Stimulated activated effector memory CD8-positive, alpha-beta T cell treated with anti-CD3 and anti-CD28 coated beads, Interleukin-12 subunit alpha, Interleukin-12 subunit beta, amount 100 ng/mL, for 72 hours (primary cell): ENCODE measurements around the gene NEK7.
"Not testable (repeated sequence)": the region's sequence is repeated elsewhere in the genome, so short reads cannot be mapped to it uniquely, and the experiment has no call there.

Source experiments
- ATAC-seq: fragments of 150-1000 bp; cut with Tn5 transposase; 2 replicates; pipeline ENCODE4 v1.10.0; 2021
- DNase-seq, 2 donors: peaks; one replicate each; pipeline ENCODE4 v3.0.0; 2021 to 2022; ENCODE audit warnings: low spot score in 2 of 2
- H3K27ac Mint-ChIP-seq: one replicate; pipeline ENCODE4 v1.8.0; 2022; ENCODE audit warnings: mild to moderate bottlenecking, mixed read lengths
- H3K36me3 Mint-ChIP-seq: one replicate; pipeline ENCODE4 v1.8.0; 2022; ENCODE audit warnings: mild to moderate bottlenecking, mixed read lengths
- H3K4me1 Mint-ChIP-seq: one replicate; pipeline ENCODE4 v1.8.0; 2022; ENCODE audit warnings: mixed read lengths
- H3K4me3 Mint-ChIP-seq: one replicate; pipeline ENCODE4 v1.8.0; 2022; ENCODE audit warnings: mild to moderate bottlenecking, mixed read lengths
- H3K9me3 Mint-ChIP-seq: one replicate; pipeline ENCODE4 v1.8.0; 2022; ENCODE audit warnings: mixed read lengths

NEK7 gene

DNA sequence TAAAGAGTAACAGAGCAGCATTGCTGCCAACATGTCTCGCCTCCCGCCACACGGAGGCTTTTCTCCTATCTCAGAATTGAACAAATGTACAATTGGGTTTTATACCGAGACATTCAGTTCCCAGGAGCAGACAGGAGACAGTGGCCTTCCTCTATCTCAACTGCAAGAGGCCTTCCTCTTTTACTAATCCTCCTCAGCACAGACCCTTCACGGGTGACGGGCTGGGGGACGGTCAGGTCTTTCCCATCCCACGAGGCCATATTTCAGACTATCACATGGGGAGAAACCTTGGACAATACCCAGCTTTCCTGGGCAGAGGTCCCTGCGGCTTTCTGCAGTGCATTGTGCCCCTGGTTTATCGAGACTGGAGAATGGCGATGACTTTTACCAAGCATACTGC, 26.7 kb upstream of the NEK7 start:
- ATAC-seq, H3K36me3 Mint-ChIP-seq, H3K27ac Mint-ChIP-seq, DNase-seq, H3K4me3 Mint-ChIP-seq: not testable (repeated sequence)
- Mint-ChIP-seq H3K4me1 (peaks cover 12% of the 10 kb centered on the region), H3K9me3 (peaks cover 11% of the 10 kb centered on the region)

DNA sequence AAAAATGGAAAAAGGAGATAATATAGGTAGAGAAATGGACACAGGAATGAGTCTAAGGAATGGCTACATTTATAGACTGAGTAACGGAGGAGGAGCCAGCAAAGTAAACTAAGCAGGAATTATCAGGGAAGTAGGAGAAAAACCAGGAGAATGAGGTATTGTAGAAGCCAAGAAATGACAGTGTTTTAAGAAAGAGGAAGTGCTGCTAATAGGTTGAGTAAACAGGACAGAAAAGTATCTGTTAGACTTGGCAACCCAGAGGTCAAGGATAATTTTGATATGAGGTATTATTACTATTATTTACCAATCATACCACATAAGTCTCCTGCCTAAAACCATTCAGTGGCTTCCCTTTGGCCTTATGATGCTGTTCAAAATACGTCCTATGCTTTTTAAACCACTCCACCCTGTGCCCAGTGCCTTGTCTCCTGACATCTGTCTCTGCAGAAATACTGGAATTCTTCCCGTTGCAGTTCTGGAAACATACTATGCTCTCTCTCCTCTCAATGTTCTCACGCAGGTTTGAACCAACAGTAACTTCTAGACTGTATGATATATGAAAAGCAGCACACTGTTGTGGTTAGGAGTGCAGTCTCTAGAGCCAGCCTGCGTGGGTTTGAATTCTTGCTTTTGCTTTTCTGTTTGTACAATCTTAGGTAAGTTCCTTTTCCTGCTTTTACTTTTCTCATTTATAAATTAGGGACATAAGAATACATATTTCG, 24.6 kb upstream of the NEK7 start:
- DNase-seq: no peak
- H3K4me3 Mint-ChIP-seq: no peak overlapping the region
- no peaks in the 10 kb centered on the region for H3K36me3 Mint-ChIP-seq
- no peak overlapping the region for H3K27ac Mint-ChIP-seq
- H3K4me1 Mint-ChIP-seq: peaks cover 12% of the 10 kb centered on the region
- H3K9me3 Mint-ChIP-seq: peaks cover 11% of the 10 kb centered on the region
- peak; percentile 55 for ATAC-seq

GRCh38 chr1:198134252-198134651, 22.5 kb upstream of the NEK7 start:
- ATAC-seq: no peak
- peaks cover 11% of the 10 kb centered on the region for H3K9me3 Mint-ChIP-seq
- H3K4me1 Mint-ChIP-seq: peaks cover 1% of the 10 kb centered on the region
- no peak for DNase-seq
- no peak overlapping the region for H3K27ac Mint-ChIP-seq
- no peak overlapping the region for H3K4me3 Mint-ChIP-seq
- no peaks in the 10 kb centered on the region for H3K36me3 Mint-ChIP-seq

DNA sequence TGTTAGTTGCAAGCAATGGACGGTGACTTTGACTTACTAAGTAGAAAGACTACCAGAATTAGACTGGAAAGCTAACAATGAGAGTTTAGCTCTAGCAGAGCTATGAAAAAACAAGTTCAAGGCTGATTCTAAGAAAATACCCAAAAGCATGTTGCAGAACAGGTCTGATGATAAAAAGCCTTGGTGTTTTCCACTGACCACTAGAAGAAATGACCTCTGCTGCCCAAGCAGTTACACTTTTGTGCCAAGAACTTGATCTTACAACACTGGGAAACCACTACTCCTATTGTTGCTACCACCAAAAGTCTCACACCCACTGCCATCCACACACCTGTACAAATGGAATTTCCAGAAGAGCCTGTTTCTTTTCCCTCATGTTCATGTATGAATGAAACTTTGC, 21.4 kb upstream of the NEK7 start:
- H3K4me3 Mint-ChIP-seq: no peak overlapping the region
- H3K36me3 Mint-ChIP-seq: no peaks in the 10 kb centered on the region
- peaks cover 10% of the 10 kb centered on the region for H3K4me1 Mint-ChIP-seq
- peaks cover 15% of the 10 kb centered on the region for H3K9me3 Mint-ChIP-seq
- DNase-seq (no peak), ATAC-seq (no peak)
- H3K27ac Mint-ChIP-seq: no peak overlapping the region

DNA sequence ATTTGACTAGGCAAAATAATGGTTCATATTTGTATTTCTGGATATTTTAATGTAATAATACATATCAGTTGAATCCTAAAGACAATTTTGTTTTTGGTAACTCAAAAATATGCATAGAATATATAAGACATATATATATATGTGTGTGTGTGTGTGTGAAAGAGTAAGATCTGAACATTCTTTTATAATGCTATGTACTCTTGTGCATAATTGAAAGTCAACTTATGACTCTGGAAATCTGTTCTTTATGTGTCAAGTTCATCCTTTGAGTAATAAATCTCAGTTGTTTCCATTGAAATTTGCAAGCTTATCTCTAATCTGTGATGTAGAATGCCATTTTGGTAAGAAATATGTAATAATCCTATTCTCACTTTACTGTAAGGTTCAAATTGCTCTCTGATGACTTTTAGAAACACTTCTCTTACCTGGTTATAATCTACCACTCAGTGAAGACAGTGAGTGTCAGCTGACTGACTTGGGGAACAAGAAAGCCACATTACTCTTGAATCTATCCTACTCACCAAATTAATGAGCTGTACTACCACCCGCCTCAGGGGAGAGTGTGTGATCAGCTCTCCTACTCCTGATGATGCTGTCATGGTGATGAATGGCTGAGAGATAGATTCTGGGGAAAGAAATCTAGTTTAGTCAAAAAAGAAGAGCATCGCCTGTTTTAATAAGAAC, 15.0 kb upstream of the NEK7 start:
- Mint-ChIP-seq H3K27ac (no peak overlapping the region), H3K36me3 (no peaks in the 10 kb centered on the region), H3K9me3 (peaks cover 6% of the 10 kb centered on the region), H3K4me1 (peaks cover 20% of the 10 kb centered on the region), H3K4me3 (no peak overlapping the region)
- ATAC-seq (peak; percentile 95), DNase-seq (no peak)

DNA sequence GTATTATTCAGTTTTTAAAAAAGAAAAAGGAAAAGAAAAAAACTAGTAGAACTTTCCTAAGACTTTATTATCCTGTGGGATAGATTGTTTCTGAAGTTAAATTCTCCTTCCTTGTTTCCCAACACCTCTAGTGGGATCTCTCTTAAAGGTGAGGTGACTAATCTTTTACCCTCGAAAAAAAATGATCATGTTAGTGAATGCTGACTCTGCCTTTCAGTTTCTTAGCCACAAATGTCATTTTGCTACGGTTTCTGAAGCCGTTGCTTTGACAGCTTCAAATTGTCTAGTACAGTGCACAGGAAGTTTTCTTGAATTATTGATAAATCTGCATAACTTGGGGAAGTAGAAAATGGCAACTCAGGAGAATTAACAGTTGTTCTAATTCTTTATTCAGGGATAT, 13.0 kb upstream of the NEK7 start:
- Mint-ChIP-seq H3K36me3 (no peaks in the 10 kb centered on the region), H3K4me3 (no peak overlapping the region), H3K4me1 (peaks cover 20% of the 10 kb centered on the region), H3K9me3 (peaks cover 6% of the 10 kb centered on the region), H3K27ac (no peak overlapping the region)
- no peak for DNase-seq
- peak; percentile 71 for ATAC-seq

- no peak overlapping the region for H3K27ac Mint-ChIP-seq
- no peaks in the 10 kb centered on the region for H3K9me3 Mint-ChIP-seq
- DNase-seq: no peak
- H3K36me3 Mint-ChIP-seq: no peaks in the 10 kb centered on the region
- H3K4me3 Mint-ChIP-seq: no peak overlapping the region
- H3K4me1 Mint-ChIP-seq: peaks cover 6% of the 10 kb centered on the region
- ATAC-seq: no peak
Observed at GRCh38 chr1:198147216-198147615, 9.6 kb upstream of the NEK7 start.

DNA sequence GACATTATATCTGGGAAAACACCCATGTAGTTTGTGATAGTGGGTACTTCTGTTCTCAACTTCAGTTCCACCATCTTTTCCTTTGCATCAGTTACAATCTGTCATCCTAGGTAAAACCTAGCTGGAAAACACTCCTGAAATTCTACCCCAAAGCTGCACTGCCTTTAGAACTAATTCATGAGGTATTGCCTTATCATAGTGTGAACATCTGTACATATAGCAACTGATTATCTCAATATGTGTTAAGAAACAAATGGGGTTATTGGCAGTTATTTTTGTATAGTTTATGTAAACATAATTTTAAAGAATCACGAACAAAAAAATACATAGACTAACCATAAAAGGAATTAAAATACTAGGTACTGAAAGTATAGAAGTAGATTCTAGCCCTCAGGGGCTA, 6.4 kb upstream of the NEK7 start:
- no peak for DNase-seq
- H3K9me3 Mint-ChIP-seq: no peaks in the 10 kb centered on the region
- H3K36me3 Mint-ChIP-seq: no peaks in the 10 kb centered on the region
- H3K27ac Mint-ChIP-seq: no peak overlapping the region
- H3K4me1 Mint-ChIP-seq: no peaks in the 10 kb centered on the region
- no peak for ATAC-seq
- H3K4me3 Mint-ChIP-seq: no peak overlapping the region

- Mint-ChIP-seq H3K4me1 (peaks cover 5% of the 10 kb centered on the region), H3K4me3 (no peak overlapping the region), H3K36me3 (no peaks in the 10 kb centered on the region), H3K27ac (no peak overlapping the region), H3K9me3 (no peaks in the 10 kb centered on the region)
- DNase-seq: no peak
- ATAC-seq: no peak
Observed at GRCh38 chr1:198151688-198152087, 5.1 kb upstream of the NEK7 start.

DNA sequence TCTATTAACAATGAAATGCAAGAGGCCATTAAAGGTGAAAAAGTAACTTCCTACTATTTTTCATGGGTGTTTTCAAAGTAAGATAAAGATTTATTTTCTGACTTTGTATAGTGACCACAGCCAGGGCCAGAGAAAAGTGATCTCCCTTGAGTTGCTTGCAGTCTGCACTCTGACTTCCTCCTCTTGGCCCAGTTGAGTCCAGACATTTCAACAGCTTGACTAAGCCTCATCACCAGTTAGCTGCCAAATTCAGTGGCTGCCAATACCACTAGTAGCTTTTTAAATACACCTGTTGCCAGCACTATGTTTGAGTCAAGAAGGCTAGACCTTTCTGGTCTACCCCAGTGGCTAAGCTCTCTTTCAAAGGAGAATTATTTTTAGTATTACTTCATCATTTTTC, 3.7 kb upstream of the NEK7 start:
- peaks cover 11% of the 10 kb centered on the region for H3K4me1 Mint-ChIP-seq
- no peaks in the 10 kb centered on the region for H3K9me3 Mint-ChIP-seq
- no peak overlapping the region for H3K4me3 Mint-ChIP-seq
- no peak for DNase-seq
- ATAC-seq: no peak
- peaks cover 6% of the 10 kb centered on the region for H3K36me3 Mint-ChIP-seq
- H3K27ac Mint-ChIP-seq: no peak overlapping the region

- no peak overlapping the region for H3K4me3 Mint-ChIP-seq
- no peak overlapping the region for H3K27ac Mint-ChIP-seq
- DNase-seq (no peak), ATAC-seq (no peak)
- H3K4me1 Mint-ChIP-seq: peaks cover 11% of the 10 kb centered on the region
- no peaks in the 10 kb centered on the region for H3K9me3 Mint-ChIP-seq
- peaks cover 11% of the 10 kb centered on the region for H3K36me3 Mint-ChIP-seq
Observed at GRCh38 chr1:198153804-198154203, 3.0 kb upstream of the NEK7 start.

DNA sequence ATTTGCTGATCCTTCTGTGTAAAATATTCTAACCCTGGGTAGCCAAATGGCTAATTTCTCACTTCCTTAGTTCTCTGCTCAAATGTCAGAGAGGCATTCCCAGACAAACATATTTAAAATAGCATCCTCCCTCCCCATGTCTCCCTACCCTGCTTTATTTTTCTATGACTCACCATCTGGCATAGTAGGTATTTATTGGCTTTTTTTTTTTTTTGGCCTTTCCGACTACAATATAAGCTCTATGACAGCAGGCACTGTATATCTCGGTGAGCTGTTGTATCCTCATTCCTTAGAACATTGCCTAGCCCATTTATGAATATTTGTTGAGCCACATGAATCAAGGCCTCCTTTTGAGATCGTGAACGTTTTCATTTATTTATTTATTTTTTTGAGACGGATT, 1.5 kb upstream of the NEK7 start:
- no peaks in the 10 kb centered on the region for H3K9me3 Mint-ChIP-seq
- ATAC-seq (no peak), DNase-seq (no peak)
- peaks cover 12% of the 10 kb centered on the region for H3K36me3 Mint-ChIP-seq
- H3K4me3 Mint-ChIP-seq: no peak overlapping the region
- H3K27ac Mint-ChIP-seq: no peak overlapping the region
- H3K4me1 Mint-ChIP-seq: peaks cover 19% of the 10 kb centered on the region

GRCh38 chr1:198156111-198156744, 570 bp upstream of the NEK7 start:
- peaks cover 12% of the 10 kb centered on the region for H3K36me3 Mint-ChIP-seq
- DNase-seq (peak; percentile 61 to 87), ATAC-seq (peak; percentile 52)
- H3K9me3 Mint-ChIP-seq: no peaks in the 10 kb centered on the region
- peak overlapping the region; percentile 95 for H3K27ac Mint-ChIP-seq
- H3K4me1 Mint-ChIP-seq: peaks cover 28% of the 10 kb centered on the region
- H3K4me3 Mint-ChIP-seq: peak overlapping the region; percentile 96

- Mint-ChIP-seq H3K27ac (peak overlapping the region; percentile 95), H3K36me3 (peaks cover 12% of the 10 kb centered on the region), H3K4me1 (peaks cover 39% of the 10 kb centered on the region), H3K9me3 (no peaks in the 10 kb centered on the region), H3K4me3 (peak overlapping the region; percentile 96)
- ATAC-seq (peak; percentile 63), DNase-seq (peak; percentile 65 to 90)
Observed at GRCh38 chr1:198157241-198157846, 546 bp downstream of the NEK7 start.

DNA sequence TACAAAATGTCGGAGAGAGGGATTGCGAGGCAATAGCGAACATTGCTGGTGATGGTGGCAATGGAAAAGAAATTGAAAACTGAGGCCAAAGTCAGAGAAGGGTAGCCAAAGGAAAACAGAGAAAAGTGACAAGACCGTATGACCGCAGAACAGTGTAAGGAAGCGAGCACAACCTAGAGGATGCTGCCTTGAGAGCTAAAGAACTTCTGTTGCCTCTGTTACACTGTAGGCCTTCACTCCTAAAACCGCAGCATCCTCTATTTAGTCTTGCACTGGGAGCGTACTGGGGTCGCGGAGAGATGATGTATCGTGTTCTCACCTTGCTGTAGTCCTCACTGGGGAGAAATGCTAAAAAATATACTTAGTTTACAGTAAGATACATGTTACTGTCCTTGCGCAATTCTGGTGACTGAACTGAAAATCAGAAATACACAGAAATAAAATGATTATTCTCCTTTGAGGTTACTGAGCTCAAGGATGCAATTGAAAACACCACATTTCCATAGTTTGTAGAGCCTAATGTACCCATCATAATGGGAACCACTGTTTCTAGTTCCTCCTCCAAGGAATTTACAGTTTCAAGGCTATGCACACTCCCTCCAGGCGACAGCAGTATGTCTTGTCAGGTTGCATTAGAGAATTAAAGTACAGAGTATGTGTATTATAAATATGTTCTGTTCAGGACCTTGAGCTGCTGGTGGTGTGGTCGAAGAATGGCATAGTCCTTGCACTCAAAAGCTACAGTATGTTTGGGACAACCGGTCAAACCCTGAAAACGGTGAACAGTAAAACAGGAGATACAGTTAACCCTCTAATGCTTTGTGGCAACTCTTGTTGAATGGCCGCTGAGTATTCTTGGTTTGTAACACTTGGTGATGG, 1.3 kb downstream of the NEK7 start:
- ATAC-seq (no peak), DNase-seq (peak in 1 of 2 donors; percentile 70)
- Mint-ChIP-seq H3K4me3 (peak overlapping the region; percentile 96), H3K9me3 (no peaks in the 10 kb centered on the region), H3K27ac (peak overlapping the region; percentile 95), H3K4me1 (peaks cover 47% of the 10 kb centered on the region), H3K36me3 (peaks cover 12% of the 10 kb centered on the region)
